RWPE2 (cell line): ENCODE results near the gene FAM124A.

Source experiments
- ATAC-seq: fragments of 200-7000 bp; cut with Tn5 transposase; 3 replicates; pipeline ENCODE4 v1.9.1; 2021; ENCODE audit warnings: low read depth
- DNase-seq: peaks from one replicate; pipeline ENCODE4 v3.0.0-alpha.2; 2020; ENCODE audit warnings: low spot score
- H3K27ac ChIP-seq: fragments of 450-650 bp; 2 replicates; pipeline ENCODE4 v1.5.1; 2017; ENCODE audit warnings: mild to moderate bottlenecking; ENCODE audit not compliant: poor library complexity, severe bottlenecking
- H3K27me3 ChIP-seq: fragments of 250-450 bp; sonication (Bioruptor Pico); 2 replicates; pipeline ENCODE4 v1.5.1; 2021; ENCODE audit warnings: mild to moderate bottlenecking, moderate library complexity; ENCODE audit not compliant: insufficient read depth, poor library complexity, severe bottlenecking
- H3K36me3 ChIP-seq: fragments of 250-450 bp; sonication (Bioruptor Pico); 2 replicates; pipeline ENCODE4 v1.5.1; 2020; ENCODE audit warnings: low read depth, mild to moderate bottlenecking, moderate library complexity
- H3K4me1 ChIP-seq: fragments of 250-450 bp; sonication (Bioruptor Pico); 2 replicates; pipeline ENCODE4 v1.5.1; 2021; ENCODE audit warnings: mild to moderate bottlenecking, moderate library complexity; ENCODE audit not compliant: insufficient read depth, poor library complexity, severe bottlenecking
- H3K4me3 ChIP-seq: fragments of 250-450 bp; sonication (Bioruptor Pico); 2 replicates; pipeline ENCODE4 v1.5.1; 2021; ENCODE audit warnings: mild to moderate bottlenecking, moderate library complexity; ENCODE audit not compliant: severe bottlenecking
- H3K9me3 ChIP-seq: fragments of 250-450 bp; sonication (Bioruptor Pico); 2 replicates; pipeline ENCODE4 v1.5.1; 2021; ENCODE audit warnings: mild to moderate bottlenecking, moderate library complexity; ENCODE audit not compliant: severe bottlenecking
- CTCF ChIP-seq: fragments of 450-650 bp; IDR thresholded peaks from one replicate; pipeline ENCODE4 v1.5.1; 2017; ENCODE audit warnings: mild to moderate bottlenecking, moderate library complexity; ENCODE audit not compliant: poor library complexity, severe bottlenecking

Gene FAM124A

GRCh38 chr13:51240178-51240577, 18.0 kb downstream of the FAM124A start:
- no peak for DNase-seq
- TF ChIP-seq CTCF: no peak
- ATAC-seq: no peak
- Histone ChIP-seq H3K27me3 (no peaks in the 10 kb centered on the region), H3K36me3 (no peaks in the 10 kb centered on the region), H3K4me3 (no peak overlapping the region), H3K27ac (no peak overlapping the region), H3K9me3 (no peaks in the 10 kb centered on the region), H3K4me1 (no peaks in the 10 kb centered on the region)

GRCh38 chr13:51240958-51241357, 18.8 kb downstream of the FAM124A start:
- no peaks in the 10 kb centered on the region for H3K27me3 ChIP-seq
- ATAC-seq: no peak
- no peak for TF ChIP-seq CTCF
- H3K4me3 ChIP-seq: no peak overlapping the region
- no peaks in the 10 kb centered on the region for H3K4me1 ChIP-seq
- DNase-seq: no peak
- no peak overlapping the region for H3K27ac ChIP-seq
- H3K36me3 ChIP-seq: no peaks in the 10 kb centered on the region
- H3K9me3 ChIP-seq: no peaks in the 10 kb centered on the region

- no peak overlapping the region for H3K4me3 ChIP-seq
- no peaks in the 10 kb centered on the region for H3K9me3 ChIP-seq
- no peak overlapping the region for H3K27ac ChIP-seq
- H3K4me1 ChIP-seq: no peaks in the 10 kb centered on the region
- no peak for DNase-seq
- no peak for TF ChIP-seq CTCF
- no peaks in the 10 kb centered on the region for H3K27me3 ChIP-seq
- no peaks in the 10 kb centered on the region for H3K36me3 ChIP-seq
- no peak; the same call in 2 of the 3 replicates for ATAC-seq
Observed at GRCh38 chr13:51241720-51242119, 19.5 kb downstream of the FAM124A start.

GRCh38 chr13:51243227-51243626, 21.0 kb downstream of the FAM124A start:
- H3K4me3 ChIP-seq: no peak overlapping the region
- ATAC-seq (no peak), DNase-seq (no peak)
- H3K36me3 ChIP-seq: no peaks in the 10 kb centered on the region
- H3K27ac ChIP-seq: no peak overlapping the region
- no peaks in the 10 kb centered on the region for H3K9me3 ChIP-seq
- H3K4me1 ChIP-seq: no peaks in the 10 kb centered on the region
- no peaks in the 10 kb centered on the region for H3K27me3 ChIP-seq
- no peak for TF ChIP-seq CTCF

- DNase-seq (no peak), ATAC-seq (no peak)
- Histone ChIP-seq H3K27me3 (no peaks in the 10 kb centered on the region), H3K9me3 (no peaks in the 10 kb centered on the region), H3K36me3 (no peaks in the 10 kb centered on the region), H3K4me3 (no peak overlapping the region), H3K27ac (no peak overlapping the region), H3K4me1 (no peaks in the 10 kb centered on the region)
- no peak for TF ChIP-seq CTCF
Observed at GRCh38 chr13:51243832-51244231, 21.6 kb downstream of the FAM124A start.
